HCT116 (cell line): ENCODE data around the gene ABI3.

ENCODE experiments used
- EGR1 ChIP-seq: IDR thresholded peaks from 2 replicates; pipeline ENCODE4 v1.6.1; 2012; ENCODE audit warnings: low read depth
- EZH2 ChIP-seq: fragments of 200-600 bp; sonication (generic); IDR thresholded peaks from 2 replicates; pipeline ENCODE4 v1.6.1; 2017; ENCODE audit warnings: antibody characterized with exemption, mixed run types
- POLR2A ChIP-seq: IDR thresholded peaks from 2 replicates; pipeline ENCODE4 v1.7.0; 2011; ENCODE audit warnings: borderline replicate concordance; ENCODE audit not compliant: insufficient read depth, insufficient read length; ENCODE audit errors: extremely low read depth
- POLR2AphosphoS5 ChIP-seq: IDR thresholded peaks from 2 replicates; pipeline ENCODE4 v1.6.1; 2011; ENCODE audit warnings: mild to moderate bottlenecking, low read depth, low read length, moderate library complexity
- SIN3A ChIP-seq: IDR thresholded peaks from 2 replicates; pipeline ENCODE4 v1.6.1; 2012; ENCODE audit warnings: low read depth
- YY1 ChIP-seq: IDR thresholded peaks from 2 replicates; pipeline ENCODE4 v1.6.1; 2011; ENCODE audit warnings: low read length, low read depth, moderate library complexity, mild to moderate bottlenecking; ENCODE audit not compliant: insufficient replicate concordance; ENCODE audit errors: extremely low read depth
- ZNF274 ChIP-seq: fragments of 200-500 bp; sonication (Bioruptor generic); IDR thresholded peaks from 2 replicates; pipeline ENCODE4 v1.6.1; 2014; ENCODE audit warnings: mild to moderate bottlenecking, low read depth, low read length, inconsistent platforms
- TF ChIP-seq, protein P1 (sequence below), 3 experiments: fragments of 200-600 bp in 1 of 3; sonication (generic) in 1 of 3; IDR thresholded peaks in 2 of 3; conservative IDR thresholded peaks in 1 of 3; 2 replicates each; pipeline ENCODE4 v1.5.1; 2012 to 2017; ENCODE audit warnings: low read depth in 2 of 3, low read length in 2 of 3, antibody characterized with exemption in 1 of 3, borderline replicate concordance in 1 of 3, control low read depth in 1 of 3, mild to moderate bottlenecking in 1 of 3, mixed read lengths in 1 of 3, mixed run types in 1 of 3, moderate library complexity in 1 of 3; ENCODE audit not compliant: insufficient read depth in 1 of 3
- TF ChIP-seq, protein P2 (sequence below): IDR thresholded peaks from 2 replicates; pipeline ENCODE4 v1.6.1; 2012
- TF ChIP-seq, protein P3 (sequence below): IDR thresholded peaks from 2 replicates; pipeline ENCODE4 v1.6.1; 2011; ENCODE audit warnings: mild to moderate bottlenecking, low read length, moderate library complexity; ENCODE audit not compliant: insufficient replicate concordance; ENCODE audit errors: extremely low read depth

GRCh38 chr17:49252148-49252695 is 41.7 kb downstream of the ABI3 start:
- TF ChIP-seq, protein P1, sequence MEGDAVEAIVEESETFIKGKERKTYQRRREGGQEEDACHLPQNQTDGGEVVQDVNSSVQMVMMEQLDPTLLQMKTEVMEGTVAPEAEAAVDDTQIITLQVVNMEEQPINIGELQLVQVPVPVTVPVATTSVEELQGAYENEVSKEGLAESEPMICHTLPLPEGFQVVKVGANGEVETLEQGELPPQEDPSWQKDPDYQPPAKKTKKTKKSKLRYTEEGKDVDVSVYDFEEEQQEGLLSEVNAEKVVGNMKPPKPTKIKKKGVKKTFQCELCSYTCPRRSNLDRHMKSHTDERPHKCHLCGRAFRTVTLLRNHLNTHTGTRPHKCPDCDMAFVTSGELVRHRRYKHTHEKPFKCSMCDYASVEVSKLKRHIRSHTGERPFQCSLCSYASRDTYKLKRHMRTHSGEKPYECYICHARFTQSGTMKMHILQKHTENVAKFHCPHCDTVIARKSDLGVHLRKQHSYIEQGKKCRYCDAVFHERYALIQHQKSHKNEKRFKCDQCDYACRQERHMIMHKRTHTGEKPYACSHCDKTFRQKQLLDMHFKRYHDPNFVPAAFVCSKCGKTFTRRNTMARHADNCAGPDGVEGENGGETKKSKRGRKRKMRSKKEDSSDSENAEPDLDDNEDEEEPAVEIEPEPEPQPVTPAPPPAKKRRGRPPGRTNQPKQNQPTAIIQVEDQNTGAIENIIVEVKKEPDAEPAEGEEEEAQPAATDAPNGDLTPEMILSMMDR (IDR thresholded peaks at IDR 0.05 in 2 of 3, conservative IDR thresholded peaks at IDR 0.05 in 1 of 3; ENCODE audit: borderline replicate concordance in 1 of 3, insufficient read depth in 1 of 3, low read depth in 2 of 3, low read length in 2 of 3), result peak in 2 of 3 experiments; percentile 15 to 19; a peak in 1 of 6 replicates
- TF ChIP-seq POLR2AphosphoS5 (no peak), POLR2A (no peak), EGR1 (no peak), SIN3A (no peak), ZNF274 (no peak), EZH2 (no peak), YY1 (no peak)
- TF ChIP-seq, protein P2, sequence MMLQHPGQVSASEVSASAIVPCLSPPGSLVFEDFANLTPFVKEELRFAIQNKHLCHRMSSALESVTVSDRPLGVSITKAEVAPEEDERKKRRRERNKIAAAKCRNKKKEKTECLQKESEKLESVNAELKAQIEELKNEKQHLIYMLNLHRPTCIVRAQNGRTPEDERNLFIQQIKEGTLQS, result no peak
- TF ChIP-seq, protein P3, sequence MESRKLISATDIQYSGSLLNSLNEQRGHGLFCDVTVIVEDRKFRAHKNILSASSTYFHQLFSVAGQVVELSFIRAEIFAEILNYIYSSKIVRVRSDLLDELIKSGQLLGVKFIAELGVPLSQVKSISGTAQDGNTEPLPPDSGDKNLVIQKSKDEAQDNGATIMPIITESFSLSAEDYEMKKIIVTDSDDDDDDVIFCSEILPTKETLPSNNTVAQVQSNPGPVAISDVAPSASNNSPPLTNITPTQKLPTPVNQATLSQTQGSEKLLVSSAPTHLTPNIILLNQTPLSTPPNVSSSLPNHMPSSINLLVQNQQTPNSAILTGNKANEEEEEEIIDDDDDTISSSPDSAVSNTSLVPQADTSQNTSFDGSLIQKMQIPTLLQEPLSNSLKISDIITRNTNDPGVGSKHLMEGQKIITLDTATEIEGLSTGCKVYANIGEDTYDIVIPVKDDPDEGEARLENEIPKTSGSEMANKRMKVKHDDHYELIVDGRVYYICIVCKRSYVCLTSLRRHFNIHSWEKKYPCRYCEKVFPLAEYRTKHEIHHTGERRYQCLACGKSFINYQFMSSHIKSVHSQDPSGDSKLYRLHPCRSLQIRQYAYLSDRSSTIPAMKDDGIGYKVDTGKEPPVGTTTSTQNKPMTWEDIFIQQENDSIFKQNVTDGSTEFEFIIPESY, result no peak
